ENCODE measurements around the gene IFNK. TPM values are rescaled to one million over a fixed set of nuclear protein-coding genes. Genes with fewer than 3 reads are reported as not detected.

Gene IFNK
- total and polyA plus RNA-seq, 11 donors, result not detected

DNA sequence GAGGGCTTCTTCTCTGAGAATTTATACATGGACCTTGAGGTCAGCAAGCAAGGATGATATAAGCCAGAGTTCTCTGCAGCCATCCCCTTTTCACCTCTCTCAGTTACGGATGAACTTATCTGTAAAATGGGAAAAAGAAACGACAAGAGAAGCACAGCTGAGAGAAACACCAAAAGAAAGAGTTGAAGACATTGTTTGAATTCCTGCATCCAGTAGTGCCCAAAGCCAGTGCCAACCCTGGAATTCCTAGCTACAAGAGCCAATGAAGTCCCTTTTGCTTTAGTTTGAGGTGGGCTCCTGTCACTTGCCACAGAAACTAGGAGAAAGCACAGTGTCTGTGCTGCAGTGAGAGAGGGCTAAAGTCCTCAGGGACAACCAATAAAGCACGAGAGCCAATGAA lies 12.1 kb downstream of the IFNK start:
- intact Hi-C loops (cut with DNase I), result no loop called here
- H3K9me3 ChIP-seq, result no peaks in the 10 kb centered on the region
- no peak for DNase-seq
- H3K27me3 ChIP-seq, result no peaks in the 10 kb centered on the region
- H3K4me3 ChIP-seq, result no peak overlapping the region
- H3K36me3 ChIP-seq, result peaks cover 0 to 12% (median 2%) of the 10 kb centered on the region in 9 donors
- no peak for ATAC-seq
- TF ChIP-seq POLR2A (IDR thresholded peaks at IDR 0.05), result no peak
- TF ChIP-seq, protein P1, sequence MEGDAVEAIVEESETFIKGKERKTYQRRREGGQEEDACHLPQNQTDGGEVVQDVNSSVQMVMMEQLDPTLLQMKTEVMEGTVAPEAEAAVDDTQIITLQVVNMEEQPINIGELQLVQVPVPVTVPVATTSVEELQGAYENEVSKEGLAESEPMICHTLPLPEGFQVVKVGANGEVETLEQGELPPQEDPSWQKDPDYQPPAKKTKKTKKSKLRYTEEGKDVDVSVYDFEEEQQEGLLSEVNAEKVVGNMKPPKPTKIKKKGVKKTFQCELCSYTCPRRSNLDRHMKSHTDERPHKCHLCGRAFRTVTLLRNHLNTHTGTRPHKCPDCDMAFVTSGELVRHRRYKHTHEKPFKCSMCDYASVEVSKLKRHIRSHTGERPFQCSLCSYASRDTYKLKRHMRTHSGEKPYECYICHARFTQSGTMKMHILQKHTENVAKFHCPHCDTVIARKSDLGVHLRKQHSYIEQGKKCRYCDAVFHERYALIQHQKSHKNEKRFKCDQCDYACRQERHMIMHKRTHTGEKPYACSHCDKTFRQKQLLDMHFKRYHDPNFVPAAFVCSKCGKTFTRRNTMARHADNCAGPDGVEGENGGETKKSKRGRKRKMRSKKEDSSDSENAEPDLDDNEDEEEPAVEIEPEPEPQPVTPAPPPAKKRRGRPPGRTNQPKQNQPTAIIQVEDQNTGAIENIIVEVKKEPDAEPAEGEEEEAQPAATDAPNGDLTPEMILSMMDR (IDR thresholded peaks at IDR 0.05), result no peak
- WGBS, 4 donors, result 86 to 92% (median 89%) methylated on average over 3 of the region's 3 CpGs
- no peak overlapping the region for H3K27ac ChIP-seq
- H3K4me1 ChIP-seq, result peaks cover 0 to 46% (median 16%) of the 10 kb centered on the region in 12 donors

DNA sequence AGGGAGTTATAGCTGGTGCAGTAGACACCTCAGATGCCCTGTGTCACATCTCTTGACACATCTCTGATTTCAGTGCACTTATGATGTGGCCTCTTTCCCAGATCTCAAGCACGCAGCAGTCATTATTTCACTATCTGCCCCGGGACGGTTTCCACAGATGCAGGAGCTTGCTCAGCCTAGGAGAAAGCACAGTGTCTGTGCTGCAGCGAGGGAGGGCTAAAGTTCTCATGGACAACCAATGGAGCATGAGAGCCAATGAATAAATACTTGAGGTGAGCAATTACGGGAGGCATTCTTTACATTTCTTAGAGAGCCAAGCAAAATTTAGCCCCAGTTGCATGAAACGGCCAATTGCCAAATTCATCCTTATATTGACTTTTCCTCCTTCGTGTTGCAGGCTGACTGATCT lies 12.9 kb downstream of the IFNK start:
- Histone ChIP-seq H3K9me3 (no peaks in the 10 kb centered on the region), H3K4me1 (peaks cover 0 to 44% (median 16%) of the 10 kb centered on the region in 12 donors), H3K4me3 (no peak overlapping the region), H3K27ac (no peak overlapping the region), H3K36me3 (peaks cover 0 to 12% (median 2%) of the 10 kb centered on the region in 9 donors), H3K27me3 (no peaks in the 10 kb centered on the region)
- DNase-seq (no peak), ATAC-seq (peak in 1 of 4 donors; percentile 65)
- TF ChIP-seq POLR2A (IDR thresholded peaks at IDR 0.05), result no peak
- TF ChIP-seq, protein P1 (IDR thresholded peaks at IDR 0.05), result no peak
- intact Hi-C loops (cut with DNase I), result no loop called here
- 53 to 67% (median 66%) methylated on average over 7 of the region's 7 CpGs for WGBS, 4 donors

DNA sequence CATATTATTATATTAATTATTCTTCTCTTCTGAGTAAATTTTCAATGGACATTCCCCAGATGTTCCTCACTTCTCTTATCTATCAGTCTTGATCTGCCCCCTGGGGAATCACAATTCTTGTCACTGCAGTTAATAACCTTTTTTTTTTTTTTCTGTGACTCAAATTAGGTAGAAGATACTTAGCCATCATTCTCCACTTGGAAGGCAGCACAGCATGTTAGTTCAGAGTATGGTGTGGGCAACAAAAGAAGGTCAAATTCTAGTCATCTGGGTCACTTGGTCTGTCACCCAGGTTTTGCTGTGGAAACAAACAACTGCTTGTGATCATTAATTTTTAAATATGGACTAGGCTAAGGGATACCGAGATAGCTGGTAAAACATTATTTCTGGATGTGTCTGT lies 13.7 kb downstream of the IFNK start:
- H3K9me3 ChIP-seq, result no peaks in the 10 kb centered on the region
- peak overlapping the region in 1 of 12 donors; percentile 9 for H3K27ac ChIP-seq
- ATAC-seq, result no peak
- intact Hi-C loops (cut with DNase I), result no loop called here
- H3K4me1 ChIP-seq, result peaks cover 0 to 42% (median 16%) of the 10 kb centered on the region in 12 donors
- WGBS, 4 donors, result 93 to 96% (median 94%) methylated on average over 1 of the region's 1 CpG
- DNase-seq, result no peak
- peaks cover 0 to 15% (median 3%) of the 10 kb centered on the region in 9 donors for H3K36me3 ChIP-seq
- H3K27me3 ChIP-seq, result no peaks in the 10 kb centered on the region
- TF ChIP-seq, protein P1 (IDR thresholded peaks at IDR 0.05), result no peak
- no peak for TF ChIP-seq POLR2A (IDR thresholded peaks at IDR 0.05)
- H3K4me3 ChIP-seq, result no peak overlapping the region

DNA sequence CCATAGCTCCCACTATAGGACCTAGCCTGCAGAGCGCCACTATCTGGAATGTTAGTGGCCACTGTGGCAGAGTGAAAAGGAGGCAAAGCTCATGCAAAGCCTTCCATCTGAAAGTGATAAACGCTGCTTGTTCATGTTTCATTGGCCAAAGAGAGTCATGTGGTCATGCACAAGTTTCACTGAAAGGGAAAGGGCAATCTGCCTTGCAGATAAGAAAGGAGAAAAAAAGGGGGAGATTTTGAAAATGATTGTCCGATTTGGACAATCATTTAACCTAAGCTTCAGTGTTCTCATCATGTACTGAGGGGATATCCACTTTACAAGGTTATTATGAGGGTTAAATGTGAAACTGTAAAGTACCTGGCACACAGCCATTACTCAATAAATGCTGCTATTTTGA lies 14.6 kb downstream of the IFNK start:
- intact Hi-C loops (cut with DNase I), result no loop called here
- WGBS, 4 donors, result 89 to 97% (median 96%) methylated on average over 3 of the region's 3 CpGs

More for the DNA sequence above, 14.6 kb downstream of the IFNK start:
- TF ChIP-seq POLR2A (IDR thresholded peaks at IDR 0.05), result no peak
- TF ChIP-seq, protein P1 (IDR thresholded peaks at IDR 0.05), result no peak
- H3K9me3 ChIP-seq, result no peaks in the 10 kb centered on the region
- no peak for ATAC-seq
- H3K36me3 ChIP-seq, result peaks cover 0 to 17% (median 3%) of the 10 kb centered on the region in 9 donors
- peaks cover 0 to 33% (median 16%) of the 10 kb centered on the region in 12 donors for H3K4me1 ChIP-seq
- no peak overlapping the region for H3K4me3 ChIP-seq
- DNase-seq, result no peak
- H3K27ac ChIP-seq, result peak overlapping the region in 1 of 12 donors; percentile 83
- no peaks in the 10 kb centered on the region for H3K27me3 ChIP-seq

All from heart left ventricle (tissue), 16 donors.